Neural cell (in vitro differentiated cells): ENCODE data around the gene FAM234A.

Experiments used
- CTCF ChIP-seq: fragments of 450-650 bp; IDR thresholded peaks from 2 replicates; pipeline ENCODE4 v1.5.1; 2014; ENCODE audit warnings: antibody characterized with exemption, mild to moderate bottlenecking, moderate library complexity; ENCODE audit not compliant: poor library complexity, severe bottlenecking
- EP300 ChIP-seq: fragments of 450-650 bp; conservative IDR thresholded peaks from 2 replicates; pipeline ENCODE4 v1.6.1; 2014; ENCODE audit warnings: antibody characterized with exemption, mild to moderate bottlenecking, moderate library complexity; ENCODE audit not compliant: poor library complexity, severe bottlenecking
- TAF1 ChIP-seq: IDR thresholded peaks from 2 replicates; pipeline ENCODE4 v1.6.1; 2012; ENCODE audit warnings: low read depth

- TF ChIP-seq TAF1 (no peak), CTCF (no peak), EP300 (no peak)
Observed at GRCh38 chr16:229731-230281, 4.8 kb upstream of the FAM234A start.
